Breast epithelium (tissue), 3 donors: ENCODE results near the gene CREG1.

Experiments used
- CTCF ChIP-seq, 3 donors: fragments of 450-650 bp; IDR thresholded peaks; one replicate each; pipeline ENCODE4 v1.5.1; 2016 to 2017; ENCODE audit warnings: antibody characterized with exemption in 3 of 3, mild to moderate bottlenecking in 3 of 3, moderate library complexity in 3 of 3
- POLR2A ChIP-seq: fragments of 450-650 bp; IDR thresholded peaks from one replicate; pipeline ENCODE4 v1.6.1; 2016; ENCODE audit warnings: antibody characterized with exemption, mild to moderate bottlenecking, moderate library complexity

GRCh38 chr1:167592475-167592874, 38.9 kb upstream of the CREG1 start:
- TF ChIP-seq CTCF (IDR thresholded peaks at IDR 0.05) (no peak), POLR2A (no peak)
